GM13977 (cell line): ENCODE measurements around the gene YLPM1.

Experiments used
- DNase-seq: peaks from one replicate; pipeline ENCODE4 v3.0.0; 2012; ENCODE audit warnings: low spot score
- CTCF ChIP-seq: IDR thresholded peaks from 2 replicates; pipeline ENCODE4 v1.5.1; 2012; ENCODE audit warnings: mild to moderate bottlenecking, control low read depth; ENCODE audit not compliant: insufficient read depth; ENCODE audit errors: extremely low read depth, missing control alignments
- in situ Hi-C: fragments of 300-500 bp; cut with MboI; formaldehyde crosslinking; loops from one replicate; pipeline ENCODE4 v1.12.0; 2022; ENCODE audit warnings: low sequenced_read_pairs, low pct_unique_long_range_greater_than_20kb, mixed read lengths, inconsistent platforms; ENCODE audit not compliant: unreplicated experiment

The YLPM1 gene

GRCh38 chr14:74864198-74864597 is 101.1 kb downstream of the YLPM1 start:
- DNase-seq, result no peak
- in situ Hi-C loops, result loop anchor here (25.0 kb wide), 1 partner anchor 223 kb away; no protein-coding TSS in a partner anchor
- TF ChIP-seq CTCF, result no peak

- TF ChIP-seq CTCF, result no peak
- in situ Hi-C loops, result loop anchor here (25.0 kb wide), 1 partner anchor 222 kb away; no protein-coding TSS in a partner anchor
Observed at GRCh38 chr14:74865156-74865555, 102.0 kb downstream of the YLPM1 start.

GRCh38 chr14:74866708-74867389 is 103.7 kb downstream of the YLPM1 start:
- no peak for DNase-seq
- no peak for TF ChIP-seq CTCF
- in situ Hi-C loops, result loop anchor here (25.0 kb wide), 1 partner anchor 220 kb away; no protein-coding TSS in a partner anchor

More at GRCh38 chr14:74865156-74865555, 102.0 kb downstream of the YLPM1 start:
- no peak for DNase-seq

GRCh38 chr14:74867673-74868072 is 104.6 kb downstream of the YLPM1 start:
- DNase-seq, result no peak
- TF ChIP-seq CTCF, result no peak
- in situ Hi-C loops, result loop anchor here (25.0 kb wide), 1 partner anchor 220 kb away; no protein-coding TSS in a partner anchor

DNA sequence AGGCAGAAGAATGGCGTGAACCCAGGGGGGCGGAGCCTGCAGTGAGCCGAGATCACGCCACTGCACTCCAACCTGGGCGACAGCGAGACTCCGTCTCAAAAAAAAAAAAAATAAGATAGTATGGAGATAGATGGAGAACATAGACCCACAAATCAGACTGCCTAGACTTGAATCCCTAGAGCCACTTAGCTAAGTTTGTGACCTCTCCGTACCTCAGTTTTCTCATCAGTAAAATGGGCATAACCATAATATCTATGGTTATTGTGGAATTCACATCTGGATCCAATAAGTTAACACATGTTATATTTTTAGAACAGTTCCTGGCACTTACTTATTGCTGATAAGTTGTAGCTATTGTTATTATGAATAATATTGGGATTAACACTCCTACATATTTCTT is 105.6 kb downstream of the YLPM1 start:
- in situ Hi-C loops, result loop anchor here (25.0 kb wide), 1 partner anchor 219 kb away; no protein-coding TSS in a partner anchor
- no peak for DNase-seq
- no peak for TF ChIP-seq CTCF

DNA sequence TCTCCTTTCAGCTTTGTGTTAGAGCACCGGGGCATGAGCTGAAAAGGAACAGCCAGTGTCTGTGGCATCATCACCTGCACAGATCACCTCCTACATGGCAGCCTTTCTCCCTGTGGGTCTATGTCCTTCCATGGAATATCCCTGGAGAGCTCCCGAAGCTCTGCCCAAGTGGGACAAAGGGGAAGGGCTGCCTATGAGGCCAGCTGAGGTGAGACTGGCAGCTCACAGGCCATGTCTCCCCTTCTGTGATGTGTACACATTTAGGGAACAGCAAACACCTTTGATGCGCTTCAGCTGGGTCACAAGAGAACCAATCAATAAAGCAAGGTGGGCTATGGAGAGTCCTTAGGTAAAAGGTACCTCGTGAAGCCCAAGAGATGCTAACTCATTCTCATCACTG is 108.7 kb downstream of the YLPM1 start:
- TF ChIP-seq CTCF, result no peak
- in situ Hi-C loops, result loop anchor here (25.0 kb wide), 1 partner anchor 215 kb away; no protein-coding TSS in a partner anchor
- DNase-seq, result no peak
